Measurements from ENCODE around the gene TMEM167A.
"Not testable (repeated sequence)": the region's sequence is repeated elsewhere in the genome, so short reads cannot be mapped to it uniquely, and the experiment has no call there.

TMEM167A gene

DNA sequence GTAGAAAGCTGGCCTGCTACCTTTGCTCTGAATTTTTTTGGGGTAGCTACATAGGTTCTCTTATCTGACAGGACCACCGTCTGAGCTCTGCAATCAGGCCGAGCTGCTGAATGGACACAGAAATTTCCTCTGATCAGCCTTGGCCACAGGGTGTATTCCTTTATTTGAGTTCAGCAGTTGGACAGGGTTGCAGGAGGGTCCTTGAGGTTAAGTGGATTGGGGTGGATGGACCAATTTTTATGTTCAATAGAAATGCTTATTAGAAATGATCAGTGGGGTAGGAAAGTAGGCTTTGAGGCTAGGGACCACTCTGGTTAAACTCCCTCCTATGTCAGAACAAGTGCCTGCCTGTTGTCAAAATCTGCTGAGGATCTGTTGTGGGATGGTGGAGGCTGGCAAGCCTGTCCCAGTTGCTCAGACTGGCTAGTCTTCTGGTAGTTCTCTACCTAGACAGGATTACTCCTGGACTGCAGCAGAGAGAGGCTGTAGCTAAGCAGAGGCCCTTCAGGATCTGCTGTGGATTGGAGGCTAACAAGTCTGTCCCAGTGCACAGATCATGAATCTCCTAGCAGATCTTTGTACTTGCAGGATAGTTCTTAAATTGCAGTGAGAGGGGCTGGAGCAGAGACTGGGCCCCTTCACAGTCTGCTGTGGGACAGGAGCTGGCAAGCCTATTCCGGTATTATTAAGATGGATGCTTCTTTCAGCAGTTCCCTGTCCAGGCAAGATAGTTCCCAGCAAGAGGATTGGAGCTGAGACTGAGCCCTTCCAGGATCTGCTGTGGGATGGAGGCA lies 18.2 kb upstream of the TMEM167A start:
- in situ Hi-C loops (cut with HindIII; ENCODE audit: low pct_ligation_motif_present, low pct_unique_long_range_greater_than_20kb, low sequenced_read_pairs), result no loop called here
- no peak for DNase-seq

DNA sequence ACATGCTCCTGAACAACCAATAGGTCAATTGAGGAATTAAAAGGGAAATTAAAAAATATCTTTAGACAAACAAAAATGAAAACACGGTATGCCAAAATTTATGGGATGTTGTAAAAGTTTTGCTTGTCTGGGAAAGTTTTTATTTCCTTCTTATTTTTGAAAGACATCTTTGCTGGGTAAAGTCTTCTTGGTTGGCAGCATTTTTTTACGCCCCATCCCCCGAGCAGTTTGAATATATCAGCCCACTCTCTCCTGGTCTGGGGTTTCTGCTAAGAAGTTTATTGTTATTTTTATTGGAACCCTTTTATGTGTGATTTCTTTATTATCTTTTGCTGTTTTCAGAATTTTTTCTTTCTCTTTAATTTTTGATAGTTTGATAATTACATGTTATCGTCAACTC lies 16.5 kb upstream of the TMEM167A start:
- in situ Hi-C loops (cut with HindIII; ENCODE audit: low pct_ligation_motif_present, low pct_unique_long_range_greater_than_20kb, low sequenced_read_pairs), result no loop called here

DNA sequence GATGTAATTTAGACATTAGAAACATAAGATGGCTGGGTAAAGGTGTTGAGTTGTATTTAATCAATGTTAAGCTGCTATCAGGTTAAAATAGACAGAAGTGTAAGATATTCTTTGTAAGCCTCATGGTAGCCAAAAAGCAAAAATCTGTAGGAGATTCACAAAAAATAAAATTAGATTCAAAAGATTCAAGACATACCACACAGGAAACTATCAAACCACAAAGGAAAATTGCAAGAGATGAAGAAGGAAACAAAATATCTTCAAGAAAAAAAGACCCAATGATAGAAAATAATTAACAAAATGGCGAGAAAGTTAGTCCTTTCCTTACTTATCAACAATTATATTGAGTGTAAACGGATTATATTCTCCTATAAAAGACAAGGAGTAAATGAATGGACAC lies 15.4 kb upstream of the TMEM167A start:
- DNase-seq, result no peak
- in situ Hi-C loops (cut with HindIII; ENCODE audit: low pct_ligation_motif_present, low pct_unique_long_range_greater_than_20kb, low sequenced_read_pairs), result no loop called here

More for the DNA sequence above, 16.5 kb upstream of the TMEM167A start:
- no peak for DNase-seq

GRCh38 chr5:83090169-83090568 lies 13.0 kb upstream of the TMEM167A start:
- no peak for DNase-seq
- in situ Hi-C loops (cut with HindIII; ENCODE audit: low pct_ligation_motif_present, low pct_unique_long_range_greater_than_20kb, low sequenced_read_pairs), result no loop called here

GRCh38 chr5:83085106-83085505 lies 7.9 kb upstream of the TMEM167A start:
- DNase-seq, result no peak
- in situ Hi-C loops (cut with HindIII; ENCODE audit: low pct_ligation_motif_present, low pct_unique_long_range_greater_than_20kb, low sequenced_read_pairs), result no loop called here

DNA sequence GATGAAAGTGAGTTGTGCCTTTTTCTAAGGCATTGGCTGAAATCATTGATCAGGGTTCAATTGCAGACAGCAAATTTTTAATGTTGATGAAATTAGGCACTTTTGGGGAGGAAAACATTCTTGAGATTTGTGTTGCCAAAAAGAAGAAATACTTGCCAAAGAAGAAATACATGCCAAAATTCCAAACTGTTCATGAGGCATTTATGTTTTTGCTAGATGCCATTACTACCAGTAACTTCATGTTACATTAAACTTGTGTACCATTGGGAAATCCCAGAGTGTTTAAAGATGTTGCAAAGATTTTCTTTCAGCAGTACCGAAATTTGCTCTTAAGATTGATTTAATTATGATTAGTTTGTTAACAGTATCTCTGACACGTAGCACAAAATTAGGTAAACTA lies 7.1 kb upstream of the TMEM167A start:
- no peak for DNase-seq
- in situ Hi-C loops (cut with HindIII; ENCODE audit: low pct_ligation_motif_present, low pct_unique_long_range_greater_than_20kb, low sequenced_read_pairs), result no loop called here

GRCh38 chr5:83082750-83083149 lies 5.6 kb upstream of the TMEM167A start:
- DNase-seq, result no peak
- in situ Hi-C loops (cut with HindIII; ENCODE audit: low pct_ligation_motif_present, low pct_unique_long_range_greater_than_20kb, low sequenced_read_pairs), result no loop called here

GRCh38 chr5:83077662-83078261 lies 568 bp upstream of the TMEM167A start:
- in situ Hi-C loops (cut with HindIII; ENCODE audit: low pct_ligation_motif_present, low pct_unique_long_range_greater_than_20kb, low sequenced_read_pairs), result no loop called here
- DNase-seq, result peak; percentile 45

DNA sequence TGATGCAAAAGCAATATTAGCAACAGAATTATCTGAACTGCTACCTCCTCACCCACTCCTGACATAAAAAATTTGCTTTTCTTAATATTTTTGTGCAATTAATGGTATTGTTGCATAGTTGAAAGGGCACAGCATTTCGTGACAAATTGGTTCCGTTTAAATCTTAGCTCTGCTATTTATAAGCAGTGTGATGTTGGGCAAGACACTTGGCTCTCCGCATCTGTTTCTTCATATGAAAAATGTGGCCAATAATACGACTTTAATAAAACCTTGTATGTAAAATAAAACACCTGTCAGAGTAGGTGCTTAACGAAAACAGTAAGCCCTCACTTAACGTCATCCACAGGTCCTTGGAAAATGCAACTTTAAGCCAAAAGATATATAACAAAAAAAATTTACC lies 4.2 kb downstream of the TMEM167A start:
- no peak for DNase-seq
- in situ Hi-C loops (cut with HindIII; ENCODE audit: low pct_ligation_motif_present, low pct_unique_long_range_greater_than_20kb, low sequenced_read_pairs), result no loop called here

DNA sequence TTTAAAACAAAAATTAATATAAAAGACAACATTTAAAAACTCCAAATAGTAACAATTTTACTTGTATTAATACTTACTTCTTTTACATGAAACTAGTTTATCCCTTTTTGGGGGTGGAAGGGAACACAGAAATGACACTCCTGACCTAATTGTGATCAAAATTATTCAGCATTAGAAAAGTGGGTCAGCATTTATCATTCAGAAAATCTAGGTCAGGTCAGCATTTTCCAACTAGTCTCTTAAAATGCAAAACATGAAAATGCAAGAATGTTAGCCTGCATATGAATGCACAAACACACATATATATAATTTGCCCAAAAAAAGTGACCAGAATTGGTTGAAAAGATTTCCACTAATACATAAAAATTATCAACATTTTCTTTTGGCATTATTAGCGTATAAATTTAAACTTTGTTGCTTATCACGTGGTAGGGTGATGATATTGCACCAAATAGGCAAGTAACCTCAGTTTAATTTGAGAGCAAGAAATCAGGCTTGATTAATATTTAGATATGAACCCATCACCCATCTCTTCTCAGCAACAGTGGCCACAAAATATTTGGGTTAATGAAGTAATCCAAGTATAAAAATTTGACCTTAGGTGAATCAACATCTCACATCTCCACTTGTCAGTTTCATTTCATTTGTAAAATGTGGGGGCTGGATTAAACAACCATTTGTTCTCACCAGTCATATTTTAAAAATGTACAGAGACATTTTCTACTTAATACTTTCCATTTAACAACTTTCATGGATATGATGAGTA lies 5.7 kb downstream of the TMEM167A start:
- in situ Hi-C loops (cut with HindIII; ENCODE audit: low pct_ligation_motif_present, low pct_unique_long_range_greater_than_20kb, low sequenced_read_pairs), result no loop called here
- no peak for DNase-seq

GRCh38 chr5:83069096-83069799 lies 7.9 kb downstream of the TMEM167A start:
- DNase-seq, result no peak
- in situ Hi-C loops (cut with HindIII; ENCODE audit: low pct_ligation_motif_present, low pct_unique_long_range_greater_than_20kb, low sequenced_read_pairs), result no loop called here

GRCh38 chr5:83067377-83067776 lies 9.8 kb downstream of the TMEM167A start:
- in situ Hi-C loops (cut with HindIII; ENCODE audit: low pct_ligation_motif_present, low pct_unique_long_range_greater_than_20kb, low sequenced_read_pairs), result not testable (repeated sequence)

DNA sequence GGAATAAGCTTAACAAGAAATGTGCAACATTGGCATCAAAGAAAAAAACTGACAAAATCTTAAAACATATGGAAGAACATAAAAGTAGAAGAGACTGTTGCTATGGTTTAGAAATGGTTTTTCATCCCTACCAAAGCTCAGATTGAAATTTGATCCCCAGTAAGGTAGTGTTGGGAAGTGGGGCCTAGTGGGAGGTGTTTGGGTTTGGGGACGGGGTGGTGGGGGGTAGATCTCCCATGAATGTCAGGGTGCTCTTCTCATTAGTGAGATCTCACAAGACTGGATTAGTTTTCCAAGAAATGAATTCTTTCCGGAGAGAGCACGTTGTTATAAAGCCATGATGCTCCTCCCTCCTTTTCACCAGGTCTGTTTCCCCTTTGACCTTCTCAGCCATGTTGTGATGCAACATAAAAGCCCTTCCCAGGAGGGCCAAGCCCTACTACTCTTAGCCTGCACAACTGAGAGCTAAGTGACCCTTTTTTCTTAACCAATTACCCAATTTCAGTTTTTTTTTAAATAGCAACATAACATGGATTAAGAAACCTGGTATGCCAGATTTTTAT lies 10.6 kb downstream of the TMEM167A start:
- DNase-seq, result no peak
- in situ Hi-C loops (cut with HindIII; ENCODE audit: low pct_ligation_motif_present, low pct_unique_long_range_greater_than_20kb, low sequenced_read_pairs), result no loop called here

More at GRCh38 chr5:83067377-83067776, 9.8 kb downstream of the TMEM167A start:
- not testable (repeated sequence) for DNase-seq

DNA sequence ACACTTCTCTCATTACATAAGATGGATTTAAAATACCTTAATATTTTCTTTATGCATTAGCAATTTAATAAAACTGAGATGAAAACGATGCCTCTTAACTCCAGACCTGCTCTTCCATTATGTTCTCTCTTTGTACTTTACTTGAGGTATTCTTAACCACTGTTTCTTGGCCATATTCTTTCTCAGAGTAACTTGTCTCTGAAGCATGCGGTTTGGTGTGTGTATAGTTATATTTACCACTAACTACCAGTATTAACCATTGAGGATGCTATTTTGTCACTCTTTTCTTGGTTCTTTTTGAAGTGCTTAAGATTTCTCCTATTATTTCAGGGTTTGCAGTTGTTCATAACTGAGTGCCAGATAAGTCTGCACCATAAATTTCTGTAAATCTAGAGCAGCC lies 17.9 kb downstream of the TMEM167A start:
- in situ Hi-C loops (cut with HindIII; ENCODE audit: low pct_ligation_motif_present, low pct_unique_long_range_greater_than_20kb, low sequenced_read_pairs), result no loop called here
- no peak for DNase-seq

GRCh38 chr5:83058726-83059125 lies 18.5 kb downstream of the TMEM167A start:
- no peak for DNase-seq
- in situ Hi-C loops (cut with HindIII; ENCODE audit: low pct_ligation_motif_present, low pct_unique_long_range_greater_than_20kb, low sequenced_read_pairs), result no loop called here

DNA sequence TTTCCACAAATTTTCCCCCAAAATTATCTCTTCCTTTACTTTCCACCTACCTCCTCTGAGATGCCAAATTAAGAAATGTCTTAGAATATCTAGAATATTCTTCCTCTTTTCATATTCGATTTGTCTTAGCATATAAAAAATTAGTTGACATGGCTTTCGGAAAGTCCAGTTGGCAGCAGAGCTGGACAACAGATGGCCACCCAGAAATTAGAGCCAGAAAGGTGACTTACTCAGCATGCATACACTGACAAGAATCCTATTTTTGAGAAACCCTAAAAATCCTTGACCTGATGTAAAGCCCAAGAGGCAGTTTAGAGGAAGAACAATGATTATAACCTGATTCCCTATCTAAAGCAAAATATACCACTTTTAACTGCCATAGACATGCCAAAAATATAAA lies 22.0 kb downstream of the TMEM167A start:
- in situ Hi-C loops (cut with HindIII; ENCODE audit: low pct_ligation_motif_present, low pct_unique_long_range_greater_than_20kb, low sequenced_read_pairs), result no loop called here
- DNase-seq, result no peak

DNA sequence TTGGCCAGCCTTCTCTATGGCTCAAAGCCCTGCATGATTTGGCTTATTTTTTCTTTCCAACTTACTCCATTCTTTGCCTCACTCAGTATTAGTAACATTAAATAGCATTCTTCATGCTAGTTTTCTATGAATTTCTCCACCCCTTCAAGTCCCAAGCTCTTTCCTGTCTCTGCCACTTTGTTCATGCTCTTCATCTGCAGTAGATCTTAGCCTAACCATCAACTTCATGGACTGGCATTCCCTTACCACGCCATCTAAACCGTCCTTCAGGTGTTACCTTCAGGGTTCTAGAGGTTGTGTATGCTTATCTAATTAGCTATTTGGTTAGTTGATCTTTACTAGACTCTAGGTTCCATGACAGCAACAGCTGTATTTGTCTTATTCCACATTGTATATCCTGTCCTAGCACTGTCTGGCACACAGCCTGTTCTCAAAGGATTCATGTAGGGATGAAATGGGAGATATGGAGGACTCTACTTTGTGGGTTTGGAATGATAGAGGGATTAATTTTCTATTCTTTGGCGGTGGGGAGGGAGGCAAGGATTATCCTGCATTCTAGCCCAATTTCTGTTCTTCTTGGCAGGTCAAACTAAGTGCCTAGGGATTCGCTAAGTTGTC lies 26.4 kb downstream of the TMEM167A start:
- in situ Hi-C loops (cut with HindIII; ENCODE audit: low pct_ligation_motif_present, low pct_unique_long_range_greater_than_20kb, low sequenced_read_pairs), result no loop called here

DNA sequence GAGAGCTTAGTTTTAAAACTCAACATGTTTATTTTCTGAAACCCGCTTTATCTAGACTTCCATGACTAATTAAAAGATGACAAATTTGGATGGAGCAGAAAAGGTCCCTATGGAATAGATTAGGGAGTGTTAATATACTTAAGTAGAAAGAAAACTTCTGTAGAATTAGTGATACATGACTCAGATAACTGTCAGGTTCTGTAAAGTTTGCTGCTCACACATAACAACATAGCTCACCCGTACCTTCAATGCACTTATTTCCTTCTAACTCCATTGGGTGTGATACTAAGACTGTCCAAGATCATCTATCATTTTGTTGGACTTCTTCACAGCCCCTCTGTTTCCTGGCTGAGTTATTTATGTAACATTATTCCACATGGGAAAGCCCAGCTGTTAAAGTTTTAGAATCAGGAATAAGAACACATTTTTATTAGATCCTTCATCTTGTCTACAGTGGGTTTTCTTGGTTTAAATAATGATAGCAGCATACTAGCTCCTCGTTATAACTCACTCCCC lies 27.8 kb downstream of the TMEM167A start:
- no peak for DNase-seq
- in situ Hi-C loops (cut with HindIII; ENCODE audit: low pct_ligation_motif_present, low pct_unique_long_range_greater_than_20kb, low sequenced_read_pairs), result no loop called here

More for the DNA sequence above, 26.4 kb downstream of the TMEM167A start:
- DNase-seq, result no peak

All from ACHN (cell line).